GM18498 (cell line): ENCODE data around the gene PCBP3.
"Not testable (repeated sequence)": the region's sequence is repeated elsewhere in the genome, so short reads cannot be mapped to it uniquely, and the experiment has no call there.

Source experiments
- ATAC-seq: cut with Tn5 transposase; IDR thresholded peaks from one replicate; pipeline ENCODE4 v1.9.1; 2021; ENCODE audit warnings: mild to moderate bottlenecking, moderate library complexity; ENCODE audit not compliant: unreplicated experiment

The PCBP3 gene

GRCh38 chr21:45822429-45823099 lies 179.0 kb downstream of the PCBP3 start:
- ATAC-seq: no peak

- no peak for ATAC-seq
These were observed 179.7 kb downstream of the PCBP3 start for GRCh38 chr21:45823100-45823681.

DNA sequence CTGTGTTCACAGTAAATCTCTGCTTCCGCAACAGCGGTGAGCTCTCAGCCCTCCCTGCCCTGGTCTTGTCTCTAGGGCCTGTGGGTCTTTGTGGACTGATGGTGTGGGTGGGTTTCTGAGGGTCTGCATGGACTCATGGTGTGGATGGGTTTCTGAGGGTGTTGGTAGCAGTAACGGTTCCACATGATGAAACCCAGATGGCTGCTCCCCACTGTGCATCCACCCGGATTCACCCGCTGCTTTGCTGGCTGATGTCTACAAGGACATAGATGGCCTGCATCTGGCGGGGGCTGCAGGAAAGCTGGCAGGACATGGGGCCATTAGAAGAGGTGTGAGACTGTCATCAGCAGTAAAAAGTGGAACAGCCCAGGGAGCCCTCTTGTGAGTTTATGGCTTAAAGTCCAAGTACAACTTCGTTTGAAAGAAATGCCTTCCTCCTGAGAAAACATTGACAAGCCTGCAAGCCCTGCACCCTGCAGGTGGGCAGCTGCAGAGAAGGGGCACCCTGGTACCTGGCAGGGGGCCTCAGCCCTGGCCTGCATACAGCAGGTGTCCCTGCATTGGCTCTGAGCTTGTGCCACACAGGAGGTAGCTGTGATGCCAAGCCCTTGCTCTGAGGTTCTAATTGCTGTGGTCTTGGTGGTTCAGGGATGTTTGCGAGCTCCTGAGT lies 181.2 kb downstream of the PCBP3 start:
- no peak for ATAC-seq

- no peak for ATAC-seq
These were observed 181.7 kb downstream of the PCBP3 start for GRCh38 chr21:45825219-45825618.

DNA sequence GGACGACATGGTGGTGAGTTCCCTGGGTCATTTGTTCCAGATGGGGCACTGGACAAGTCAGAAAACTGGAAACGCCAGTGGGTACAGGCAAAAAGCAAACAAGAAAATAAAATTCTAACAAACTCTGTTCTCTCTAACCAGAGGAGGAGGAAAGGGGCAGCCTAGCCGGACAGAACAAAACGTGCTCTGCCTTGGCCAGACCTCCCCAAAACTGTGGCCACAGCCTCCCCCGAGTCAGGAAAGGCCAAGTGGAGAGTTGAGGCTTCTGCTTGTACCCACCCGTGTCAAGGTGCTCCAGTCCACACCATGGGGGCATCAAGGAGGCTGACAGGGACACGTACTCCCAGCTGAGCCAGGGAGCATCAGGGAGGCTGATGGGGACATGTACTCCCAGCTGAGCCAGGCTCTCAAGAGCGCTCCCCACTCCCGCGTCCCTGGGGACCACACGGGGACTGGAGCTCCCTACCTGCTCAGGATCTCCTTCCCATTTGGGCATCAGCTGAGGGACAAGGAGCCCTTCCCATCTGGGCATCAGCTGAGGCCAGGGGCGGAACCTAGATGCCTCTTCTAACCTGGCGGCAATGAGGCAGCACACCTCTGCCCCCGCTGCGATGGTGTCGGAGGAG lies 183.3 kb downstream of the PCBP3 start:
- ATAC-seq: no peak

GRCh38 chr21:45827302-45827692 lies 183.8 kb downstream of the PCBP3 start:
- ATAC-seq: no peak

DNA sequence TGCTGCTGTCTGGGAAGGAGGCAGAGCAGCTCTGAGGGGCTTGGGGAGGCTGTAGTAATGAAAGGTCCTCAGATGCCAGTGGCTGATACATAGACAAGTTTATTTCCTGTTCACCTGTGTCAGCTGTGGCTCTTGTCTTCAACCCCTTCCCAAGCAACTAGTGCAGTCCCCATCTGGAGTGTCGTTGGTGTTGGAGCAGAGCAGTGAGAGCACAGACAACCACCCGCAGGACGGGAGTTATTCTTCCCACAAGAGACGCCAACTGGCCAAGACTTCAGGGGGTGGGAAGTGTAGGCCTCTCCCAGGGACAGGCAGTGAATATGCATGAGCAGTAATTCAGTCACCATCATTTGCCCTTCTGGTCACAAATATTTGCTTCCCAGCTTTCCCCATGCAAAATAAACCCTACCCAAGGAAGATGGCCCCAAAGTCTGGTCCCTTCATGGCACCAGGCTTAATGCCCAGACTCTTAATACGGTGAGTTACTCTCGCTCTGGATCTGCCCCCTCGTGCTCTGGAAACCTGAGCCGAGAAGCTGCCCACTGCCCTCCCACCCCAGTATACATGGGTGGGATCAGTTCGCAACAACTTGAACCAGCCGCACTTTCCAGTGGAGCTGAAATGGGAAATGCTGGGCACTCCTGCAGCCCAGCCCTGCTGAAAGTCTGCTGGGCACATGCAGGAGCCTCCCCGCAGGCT lies 184.5 kb downstream of the PCBP3 start:
- no peak for ATAC-seq

GRCh38 chr21:45828580-45829570 lies 185.3 kb downstream of the PCBP3 start:
- no peak for ATAC-seq

- ATAC-seq: no peak
These were observed 186.1 kb downstream of the PCBP3 start for GRCh38 chr21:45829668-45830067.

DNA sequence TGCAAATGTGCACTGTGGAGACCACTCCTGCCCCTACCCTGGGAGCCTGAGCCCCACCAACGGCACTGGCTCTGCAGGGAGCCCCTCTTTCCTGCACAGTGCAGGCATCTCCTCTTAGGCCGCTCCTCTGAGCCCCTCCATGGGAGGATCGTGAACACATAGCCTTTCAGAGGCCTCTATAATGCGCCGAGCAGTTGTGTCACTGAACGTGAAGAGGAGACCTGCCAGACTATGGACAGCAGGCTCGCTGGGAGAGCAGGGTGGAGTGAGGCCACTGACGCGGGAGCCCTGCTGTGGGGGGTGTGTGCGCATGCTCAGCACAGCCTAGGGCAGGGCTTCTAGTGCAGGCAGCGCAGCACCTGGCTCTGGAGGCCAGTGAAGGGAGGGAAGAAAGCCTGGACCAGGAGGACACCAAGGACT lies 186.7 kb downstream of the PCBP3 start:
- no peak for ATAC-seq

GRCh38 chr21:45830720-45831366 lies 187.3 kb downstream of the PCBP3 start:
- ATAC-seq: no peak

GRCh38 chr21:45831991-45832740 lies 188.6 kb downstream of the PCBP3 start:
- no peak for ATAC-seq

GRCh38 chr21:45832741-45833235 lies 189.3 kb downstream of the PCBP3 start:
- ATAC-seq: not testable (repeated sequence)

DNA sequence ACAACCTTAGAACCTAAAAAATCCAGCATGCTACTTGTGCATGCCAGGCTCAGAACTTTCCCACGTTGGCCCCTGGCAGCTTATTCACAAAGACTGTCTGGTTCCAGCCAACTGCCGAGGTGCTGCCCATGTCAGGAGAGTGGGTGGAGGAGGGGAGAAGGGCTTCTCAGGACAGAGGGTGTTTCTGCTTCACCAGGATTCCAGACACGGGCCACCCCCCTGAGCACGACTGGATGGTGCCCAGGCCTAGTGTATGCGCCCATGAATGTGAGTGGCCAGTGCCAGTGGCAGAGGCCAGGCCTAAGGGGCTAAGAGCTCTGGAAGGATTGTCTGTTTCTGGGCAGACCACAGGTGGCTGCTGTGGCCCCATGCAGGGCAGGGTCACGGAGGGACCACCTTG lies 189.9 kb downstream of the PCBP3 start:
- no peak for ATAC-seq

GRCh38 chr21:45834026-45834715 lies 190.6 kb downstream of the PCBP3 start:
- no peak for ATAC-seq

DNA sequence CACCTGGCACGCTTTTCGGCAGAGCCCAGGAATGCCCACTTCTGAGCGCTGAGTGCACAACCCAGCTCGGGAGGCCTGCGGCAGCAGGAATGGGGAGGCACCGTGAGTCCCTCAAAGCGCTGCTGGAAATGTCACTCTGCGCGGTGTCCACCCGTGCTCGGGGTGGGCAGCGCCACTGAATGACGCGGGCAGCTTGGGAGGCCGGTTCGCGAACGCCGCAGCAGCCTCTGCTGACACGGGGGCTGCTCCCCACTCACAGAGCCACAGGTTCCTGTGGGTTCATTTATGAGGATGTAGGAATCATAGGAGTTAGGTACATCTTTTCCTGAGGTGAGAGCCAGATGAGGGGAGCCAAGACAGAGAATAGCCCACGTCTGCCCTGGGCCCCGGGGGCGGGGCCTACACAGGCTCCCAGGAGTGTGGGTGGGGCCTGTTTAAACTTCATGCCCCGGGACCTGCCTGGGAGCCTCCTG lies 191.3 kb downstream of the PCBP3 start:
- ATAC-seq: no peak

DNA sequence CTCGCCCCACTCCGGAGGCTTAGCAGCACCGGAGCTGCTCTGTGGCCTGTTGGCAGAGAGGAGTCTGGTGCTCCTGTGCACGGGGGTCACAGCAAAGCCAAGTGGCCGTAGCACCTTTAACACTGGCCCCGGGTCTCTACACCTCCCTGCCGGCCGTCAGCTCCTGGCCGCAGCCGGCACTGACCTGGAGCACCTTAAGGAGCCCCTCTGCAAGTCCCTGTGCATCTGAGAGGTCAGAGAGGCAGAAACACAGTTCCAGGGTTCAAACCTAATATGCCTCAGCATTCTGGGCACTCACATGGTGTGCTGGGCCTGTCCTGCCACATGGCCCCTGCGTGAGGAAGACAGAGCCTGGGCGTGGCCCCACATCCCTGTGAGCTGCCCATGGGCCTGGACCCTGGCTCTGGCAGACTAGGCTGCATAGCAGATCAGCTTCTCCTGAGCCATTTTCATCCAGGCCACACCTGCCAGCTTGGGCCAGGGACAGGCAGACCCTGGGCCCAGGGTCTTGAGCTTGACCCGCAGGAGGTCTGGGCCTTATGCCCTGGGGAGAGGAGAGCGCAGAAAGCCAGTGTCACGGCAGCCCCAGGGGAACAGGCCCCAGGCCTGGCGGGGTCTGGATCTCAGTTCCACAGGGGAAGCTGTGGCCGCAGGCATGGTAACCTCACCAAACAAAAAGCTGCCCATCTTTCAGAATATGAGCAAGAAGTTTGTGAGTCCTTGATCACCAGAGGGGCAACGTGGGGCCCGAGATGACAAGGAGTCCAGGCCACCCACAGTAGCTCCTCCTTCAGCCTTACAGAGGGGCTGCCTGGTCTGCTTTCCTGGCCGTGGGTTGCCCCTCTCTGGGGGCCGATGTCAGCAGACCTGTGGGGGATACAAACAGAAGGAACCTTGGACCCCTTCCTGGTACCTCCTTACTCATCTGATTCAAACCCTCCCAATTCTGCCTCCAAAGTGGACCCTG lies 192.1 kb downstream of the PCBP3 start:
- ATAC-seq: no peak
